Renal cortex interstitium (tissue), 11 donors: ENCODE data around the gene TREH. TPM values are rescaled to one million over a fixed set of nuclear protein-coding genes. Genes with fewer than 3 reads are reported as not detected.

Experiments
- DNase-seq, 11 donors: peaks; one replicate each; pipeline ENCODE4 v3.0.0-alpha.2; 2013; ENCODE audit warnings: low read depth in 9 of 11, low spot score in 4 of 11; ENCODE audit errors: extremely low read depth in 1 of 11
- polyA plus RNA-seq, 3 donors: library from polyadenylated mRNA; unstranded; fragments of 120-200 nt; gene quantifications; one replicate each; pipeline ENCODE4 v1.2.1, GENCODE V29; 2013; ENCODE audit not compliant: insufficient read length in 3 of 3

Gene TREH
- polyA plus RNA-seq, 3 donors: 0.43 to 2.9 (median 0.90) TPM

- no peak for DNase-seq
Measured at GRCh38 chr11:118608360-118609227, 70.9 kb downstream of the TREH start.

GRCh38 chr11:118607401-118608359, 71.8 kb downstream of the TREH start, which contains the start of gene PHLDB1:
Gene PHLDB1, plus strand, starts transcription at chr11:118607615. Its CDS starts 6,222 bp downstream, at chr11:118613837.
- DNase-seq: no peak

Other genes starting within 250 kb of the TREH start
- gene KMT2A, start 243.2 kb downstream of the TREH start, polyA plus RNA-seq: 10 to 100 TPM; 43.7 to 47.3 (median 45.4) TPM
- gene TTC36, start 152.2 kb downstream of the TREH start, polyA plus RNA-seq: 1 to 10 TPM in 2 of 3 donors, under 1 TPM in 1; 0.76 to 1.9 (median 1.6) TPM
- gene TMEM25, start 148.5 kb downstream of the TREH start, polyA plus RNA-seq: 10 to 100 TPM; 26.1 to 36.7 (median 30.9) TPM
- 10 to 100 TPM; 43.5 to 48.9 (median 48.7) TPM for gene IFT46, start 113.7 kb downstream of the TREH start, polyA plus RNA-seq
- 100 to 1,000 TPM; 156 to 194 (median 186) TPM for gene ARCN1, start 107.2 kb downstream of the TREH start, polyA plus RNA-seq
- 100 to 1,000 TPM; 118 to 201 (median 127) TPM for gene PHLDB1, start 72.0 kb downstream of the TREH start, polyA plus RNA-seq
- gene DDX6, start 111.5 kb upstream of the TREH start, polyA plus RNA-seq: 100 to 1,000 TPM; 128 to 145 (median 132) TPM
- gene CXCR5, start 204.2 kb upstream of the TREH start, polyA plus RNA-seq: not detected
- gene BCL9L, start 246.3 kb upstream of the TREH start, polyA plus RNA-seq: 10 to 100 TPM; 23.8 to 35.7 (median 33.5) TPM